Calu3 (cell line): ENCODE results near the gene KLF6. TPM values are rescaled to one million over a fixed set of nuclear protein-coding genes. Genes with fewer than 3 reads are reported as not detected.

ENCODE experiments used
- BruUV-seq: library from RNA; stranded (reverse); fragments of 400-500 nt; replicated peaks from 2 replicates; lab custom pipeline; 2021; lab: Mats Ljungman, UMichigan
- CTCF ChIA-PET: fragments of 300-600 bp; sonication (Branson Sonifier 250); formaldehyde crosslinking; loops from one replicate; lab custom pipeline; 2022; ENCODE audit warnings: antibody characterized with exemption; lab: Charles Lee
- DNase-seq: peaks from one replicate; pipeline ENCODE4 v3.0.0; 2022
- H3K27ac Mint-ChIP-seq: one replicate; pipeline ENCODE4 v1.8.0; 2022; ENCODE audit warnings: mixed read lengths; ENCODE audit not compliant: unreplicated experiment
- H3K27me3 Mint-ChIP-seq: one replicate; pipeline ENCODE4 v1.8.0; 2022; ENCODE audit warnings: mixed read lengths; ENCODE audit not compliant: unreplicated experiment
- H3K36me3 Mint-ChIP-seq: one replicate; pipeline ENCODE4 v1.8.0; 2022; ENCODE audit warnings: mild to moderate bottlenecking, moderate library complexity, mixed read lengths; ENCODE audit not compliant: insufficient read depth, unreplicated experiment
- H3K4me1 Mint-ChIP-seq: one replicate; pipeline ENCODE4 v1.8.0; 2022; ENCODE audit warnings: mild to moderate bottlenecking, low read depth, mixed read lengths; ENCODE audit not compliant: unreplicated experiment
- H3K4me3 Mint-ChIP-seq: one replicate; pipeline ENCODE4 v1.8.0; 2022; ENCODE audit warnings: mild to moderate bottlenecking, low read depth, moderate library complexity, mixed read lengths; ENCODE audit not compliant: unreplicated experiment
- H3K9me3 Mint-ChIP-seq: one replicate; pipeline ENCODE4 v1.8.0; 2022; ENCODE audit warnings: low read depth, mixed read lengths; ENCODE audit not compliant: unreplicated experiment
- intact Hi-C: fragments of 100-400 bp; cut with micrococcal nuclease; formaldehyde crosslinking; loops from one replicate; pipeline ENCODE4 v1.10.0; 2022; ENCODE audit not compliant: unreplicated experiment
- total RNA-seq: library from RNA; stranded (reverse); gene quantifications from 2 replicates; pipeline ENCODE4 v1.2.3, GENCODE V29; 2022
- TF ChIP-seq, protein P1 (sequence below): fragments of 200-600 bp; IDR thresholded peaks from one replicate; pipeline ENCODE4 v1.8.0; 2022; ENCODE audit warnings: antibody characterized with exemption; ENCODE audit not compliant: unreplicated experiment

The KLF6 gene
- total RNA-seq, 1 experiment from 2014 or later = 140 TPM

DNA sequence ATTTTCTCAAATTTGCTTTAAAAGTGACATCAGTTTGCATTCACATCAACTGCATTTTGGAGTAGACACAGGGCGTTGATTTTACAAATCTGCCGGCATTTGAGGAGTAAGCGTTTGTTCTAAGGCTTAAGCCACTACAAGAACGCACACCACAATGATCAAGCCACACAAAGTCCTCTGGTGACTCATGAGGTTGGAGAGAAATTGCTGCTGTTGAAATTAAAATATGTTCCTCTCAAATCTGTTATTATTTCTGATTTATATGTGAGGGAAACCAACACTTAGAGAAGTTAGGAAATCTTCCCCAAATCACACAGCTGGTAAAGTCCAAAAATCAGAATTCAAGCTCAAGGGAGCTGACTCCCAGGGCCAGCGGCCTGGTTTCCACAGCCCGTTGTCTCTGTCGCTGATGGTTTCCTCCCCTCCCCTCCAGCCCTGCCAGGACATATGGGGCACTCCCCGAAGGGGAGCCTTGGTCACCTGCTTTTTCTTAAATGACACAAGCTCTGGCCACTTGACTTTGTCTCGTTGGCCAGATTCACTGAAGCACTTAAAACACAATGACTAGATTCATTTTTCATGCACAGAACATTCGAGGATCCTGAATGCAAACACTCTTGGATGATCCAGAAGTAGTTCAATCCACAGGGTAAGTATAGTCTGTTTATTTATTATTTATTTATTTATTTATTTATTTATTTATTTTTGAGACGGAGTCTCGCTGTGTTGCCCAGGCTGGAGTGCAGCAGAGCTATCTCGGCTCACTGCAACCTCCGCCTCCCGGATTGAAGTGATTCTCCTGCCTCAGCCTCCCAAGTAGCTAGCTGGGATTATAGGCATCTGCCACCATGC, 29.2 kb upstream of the KLF6 start:
- no peaks in the 10 kb centered on the region for H3K9me3 Mint-ChIP-seq
- TF ChIP-seq, protein P1, sequence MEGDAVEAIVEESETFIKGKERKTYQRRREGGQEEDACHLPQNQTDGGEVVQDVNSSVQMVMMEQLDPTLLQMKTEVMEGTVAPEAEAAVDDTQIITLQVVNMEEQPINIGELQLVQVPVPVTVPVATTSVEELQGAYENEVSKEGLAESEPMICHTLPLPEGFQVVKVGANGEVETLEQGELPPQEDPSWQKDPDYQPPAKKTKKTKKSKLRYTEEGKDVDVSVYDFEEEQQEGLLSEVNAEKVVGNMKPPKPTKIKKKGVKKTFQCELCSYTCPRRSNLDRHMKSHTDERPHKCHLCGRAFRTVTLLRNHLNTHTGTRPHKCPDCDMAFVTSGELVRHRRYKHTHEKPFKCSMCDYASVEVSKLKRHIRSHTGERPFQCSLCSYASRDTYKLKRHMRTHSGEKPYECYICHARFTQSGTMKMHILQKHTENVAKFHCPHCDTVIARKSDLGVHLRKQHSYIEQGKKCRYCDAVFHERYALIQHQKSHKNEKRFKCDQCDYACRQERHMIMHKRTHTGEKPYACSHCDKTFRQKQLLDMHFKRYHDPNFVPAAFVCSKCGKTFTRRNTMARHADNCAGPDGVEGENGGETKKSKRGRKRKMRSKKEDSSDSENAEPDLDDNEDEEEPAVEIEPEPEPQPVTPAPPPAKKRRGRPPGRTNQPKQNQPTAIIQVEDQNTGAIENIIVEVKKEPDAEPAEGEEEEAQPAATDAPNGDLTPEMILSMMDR = no peak
- no peaks in the 10 kb centered on the region for H3K27me3 Mint-ChIP-seq
- no TSS peak for BruUV-seq
- CTCF ChIA-PET = no interaction called here
- intact Hi-C loops = loop anchor here (5.0 kb wide), 1 partner anchor 913 kb away; no protein-coding TSS in a partner anchor
- no peak for DNase-seq
- peaks cover 14% of the 10 kb centered on the region for H3K36me3 Mint-ChIP-seq
- peaks cover 45% of the 10 kb centered on the region for H3K4me1 Mint-ChIP-seq
- H3K4me3 Mint-ChIP-seq = no peak overlapping the region
- H3K27ac Mint-ChIP-seq = peak overlapping the region; percentile 17

DNA sequence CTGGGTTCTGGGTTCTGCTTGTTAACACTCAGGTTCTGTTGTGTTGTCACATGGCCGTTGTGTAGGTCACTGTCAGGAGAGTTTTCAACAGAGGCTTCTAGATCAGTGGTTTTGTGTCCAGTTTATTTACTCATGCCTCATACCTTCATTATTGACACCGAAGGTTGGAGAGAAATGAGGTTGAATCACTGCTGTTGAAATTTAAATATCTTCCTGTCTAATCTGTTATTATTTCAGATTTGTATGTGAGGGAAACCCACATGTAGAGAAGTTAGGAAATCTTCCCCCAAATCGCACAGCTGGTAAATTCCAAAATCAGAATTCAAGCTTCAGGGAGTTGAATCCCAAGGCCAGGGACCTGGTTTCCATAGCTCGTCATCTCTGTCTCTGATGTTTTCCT, 28.3 kb upstream of the KLF6 start:
- TF ChIP-seq, protein P1 = no peak
- H3K9me3 Mint-ChIP-seq = no peaks in the 10 kb centered on the region
- CTCF ChIA-PET = no interaction called here
- BruUV-seq = no TSS peak
- peaks cover 21% of the 10 kb centered on the region for H3K36me3 Mint-ChIP-seq
- no peak for DNase-seq
- H3K4me1 Mint-ChIP-seq = peaks cover 55% of the 10 kb centered on the region
- intact Hi-C loops = loop anchor here (5.0 kb wide), 1 partner anchor 914 kb away; no protein-coding TSS in a partner anchor
- H3K27me3 Mint-ChIP-seq = no peaks in the 10 kb centered on the region
- no peak overlapping the region for H3K4me3 Mint-ChIP-seq
- peak overlapping the region; percentile 85 for H3K27ac Mint-ChIP-seq

DNA sequence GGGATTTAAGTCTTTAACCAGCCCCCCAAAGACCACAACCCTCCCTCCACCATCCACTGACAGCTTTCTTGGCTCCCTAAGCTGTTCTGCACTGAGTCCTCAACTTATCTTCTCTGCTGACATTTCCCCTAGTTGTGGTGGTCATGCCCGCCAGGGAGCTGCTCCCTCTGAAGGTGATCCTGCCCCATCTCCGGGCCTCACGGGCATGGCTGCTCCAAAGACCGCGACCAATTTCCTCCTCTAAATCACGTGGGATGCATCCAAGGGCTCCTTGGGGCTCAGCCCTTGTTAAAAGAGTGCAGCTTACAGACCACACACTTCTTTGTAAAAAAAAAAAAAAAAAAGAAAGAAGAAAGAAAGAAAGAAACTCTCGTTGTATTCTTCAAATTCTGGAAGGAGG, 27.1 kb upstream of the KLF6 start:
- Mint-ChIP-seq H3K4me3 (peak overlapping the region; percentile 43), H3K9me3 (no peaks in the 10 kb centered on the region), H3K4me1 (peaks cover 66% of the 10 kb centered on the region), H3K27ac (peak overlapping the region; percentile 85), H3K27me3 (no peaks in the 10 kb centered on the region), H3K36me3 (peaks cover 27% of the 10 kb centered on the region)
- CTCF ChIA-PET = no interaction called here
- TF ChIP-seq, protein P1 = no peak
- intact Hi-C loops = loop anchor here (5.0 kb wide), 1 partner anchor 915 kb away; no protein-coding TSS in a partner anchor
- no TSS peak for BruUV-seq
- DNase-seq = no peak

DNA sequence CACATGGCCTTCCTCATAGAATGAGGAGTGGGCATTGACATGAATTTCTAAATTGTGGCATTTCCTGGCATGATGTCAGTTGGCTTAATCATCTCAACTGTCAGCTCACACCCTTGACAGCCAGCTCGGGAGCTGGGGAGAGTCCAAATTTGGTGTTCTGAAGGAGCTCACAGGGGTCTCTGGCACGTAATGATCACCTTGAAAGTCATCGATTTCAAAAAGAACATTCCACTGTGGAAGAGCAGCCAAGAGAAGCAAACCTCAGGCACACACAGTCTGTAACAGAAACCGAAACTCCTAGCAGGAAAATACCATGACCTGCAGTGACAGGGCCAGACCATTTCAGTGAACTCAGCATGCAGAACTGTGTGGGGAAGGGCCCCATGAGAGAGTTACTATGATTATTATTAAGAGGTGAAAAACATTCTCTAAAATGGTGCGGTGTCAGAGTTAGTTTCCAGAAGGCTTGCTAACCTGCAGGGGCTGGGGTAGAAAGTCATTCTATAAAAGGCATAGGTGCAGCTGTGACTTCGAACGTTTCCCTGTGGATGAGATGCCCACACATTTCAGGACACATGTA, 26.4 kb upstream of the KLF6 start:
- DNase-seq = peak; percentile 55
- intact Hi-C loops = loop anchor here (5.0 kb wide), 1 partner anchor 916 kb away; no protein-coding TSS in a partner anchor
- TF ChIP-seq, protein P1 = no peak
- Mint-ChIP-seq H3K4me1 (peaks cover 74% of the 10 kb centered on the region), H3K27ac (peak overlapping the region; percentile 85), H3K36me3 (peaks cover 31% of the 10 kb centered on the region), H3K4me3 (peak overlapping the region; percentile 43), H3K27me3 (no peaks in the 10 kb centered on the region), H3K9me3 (no peaks in the 10 kb centered on the region)
- CTCF ChIA-PET = interaction anchor here (0.5 to 2.5 kb wide), 3 partner anchors 41 to 639 kb away, joined by 3 to 19 read pairs (median 4); partner anchors contain the start of gene PITRM1
- no TSS peak for BruUV-seq
